Skeletal muscle tissue (tissue), 4 donors: ENCODE measurements around the gene MYO10. TPM values are rescaled to one million over a fixed set of nuclear protein-coding genes. Genes with fewer than 3 reads are reported as not detected.

Experiments
- H3K27ac ChIP-seq: one replicate; pipeline ENCODE4 v1.7.0; 2013; ENCODE audit warnings: mild to moderate bottlenecking, low read depth, low read length, inconsistent platforms
- H3K27me3 ChIP-seq, 3 donors: one replicate each; pipeline ENCODE4 v1.7.0; 2013; ENCODE audit warnings: low read length in 3 of 3; ENCODE audit not compliant: control insufficient read depth in 3 of 3, insufficient read depth in 3 of 3
- H3K36me3 ChIP-seq, 3 donors: one replicate each; pipeline ENCODE4 v1.7.0; 2013; ENCODE audit warnings: low read length in 3 of 3; ENCODE audit not compliant: control insufficient read depth in 3 of 3, insufficient read depth in 3 of 3
- H3K4me1 ChIP-seq, 3 donors: one replicate each; pipeline ENCODE4 v1.7.0; 2013; ENCODE audit warnings: low read length in 3 of 3, mild to moderate bottlenecking in 3 of 3; ENCODE audit not compliant: control insufficient read depth in 3 of 3, insufficient read depth in 3 of 3
- H3K4me3 ChIP-seq, 3 donors: one replicate each; pipeline ENCODE4 v1.7.0; 2013; ENCODE audit warnings: low read length in 3 of 3
- H3K9ac ChIP-seq, 3 donors: one replicate each; pipeline ENCODE4 v1.7.0; 2013; ENCODE audit warnings: low read length in 3 of 3, mild to moderate bottlenecking in 3 of 3, moderate library complexity in 2 of 3, low read depth in 1 of 3
- H3K9me3 ChIP-seq, 3 donors: one replicate each; pipeline ENCODE4 v1.7.0; 2013; ENCODE audit warnings: low read length in 3 of 3; ENCODE audit not compliant: control insufficient read depth in 3 of 3
- total RNA-seq: library from RNA; depleted of rRNA; stranded (reverse); fragments of >200 nt; gene quantifications from one replicate; pipeline ENCODE4 v1.2.3, GENCODE V29; 2014
- donor health status: Osteomylitis.

MYO10 gene
- total RNA-seq, 1 donor from 2014 or later: 27.1 TPM

GRCh38 chr5:16810208-16810854 is 125.8 kb downstream of the MYO10 start:
- Histone ChIP-seq H3K36me3 (no peaks in the 10 kb centered on the region), H3K27ac (no peak overlapping the region), H3K27me3 (no peaks in the 10 kb centered on the region), H3K9ac (no peak overlapping the region), H3K4me3 (peak overlapping the region in 2 of 3 donors; percentile 22 to 38), H3K9me3 (no peaks in the 10 kb centered on the region), H3K4me1 (peaks cover 4 to 16% (median 5%) of the 10 kb centered on the region in 3 donors)

GRCh38 chr5:16809395-16810207 is 126.5 kb downstream of the MYO10 start:
- no peak overlapping the region for H3K27ac ChIP-seq
- H3K36me3 ChIP-seq: no peaks in the 10 kb centered on the region
- H3K9ac ChIP-seq: peak overlapping the region in 1 of 3 donors; percentile 6
- H3K9me3 ChIP-seq: no peaks in the 10 kb centered on the region
- peaks cover 4 to 16% (median 5%) of the 10 kb centered on the region in 3 donors for H3K4me1 ChIP-seq
- no peaks in the 10 kb centered on the region for H3K27me3 ChIP-seq
- H3K4me3 ChIP-seq: peak overlapping the region in 2 of 3 donors; percentile 22 to 38

GRCh38 chr5:16809010-16809394 is 127.1 kb downstream of the MYO10 start:
- H3K4me3 ChIP-seq: no peak overlapping the region
- no peaks in the 10 kb centered on the region for H3K9me3 ChIP-seq
- H3K36me3 ChIP-seq: no peaks in the 10 kb centered on the region
- no peak overlapping the region for H3K27ac ChIP-seq
- no peak overlapping the region for H3K9ac ChIP-seq
- no peaks in the 10 kb centered on the region for H3K27me3 ChIP-seq
- peaks cover 4 to 16% (median 5%) of the 10 kb centered on the region in 3 donors for H3K4me1 ChIP-seq

- peaks cover 4 to 16% (median 5%) of the 10 kb centered on the region in 3 donors for H3K4me1 ChIP-seq
- H3K27ac ChIP-seq: no peak overlapping the region
- no peaks in the 10 kb centered on the region for H3K9me3 ChIP-seq
- no peak overlapping the region for H3K4me3 ChIP-seq
- no peaks in the 10 kb centered on the region for H3K27me3 ChIP-seq
- no peaks in the 10 kb centered on the region for H3K36me3 ChIP-seq
- H3K9ac ChIP-seq: no peak overlapping the region
Measured at GRCh38 chr5:16808021-16808420, 128.1 kb downstream of the MYO10 start.

- Histone ChIP-seq H3K27ac (no peak overlapping the region), H3K9me3 (no peaks in the 10 kb centered on the region)
Measured at GRCh38 chr5:16807547-16807864, 128.6 kb downstream of the MYO10 start.

GRCh38 chr5:16806711-16807546 is 129.2 kb downstream of the MYO10 start:
- H3K27ac ChIP-seq: no peak overlapping the region

More at GRCh38 chr5:16807547-16807864, 128.6 kb downstream of the MYO10 start:
- H3K4me3 ChIP-seq: no peak overlapping the region
- no peak overlapping the region for H3K9ac ChIP-seq
- peaks cover 4 to 16% (median 5%) of the 10 kb centered on the region in 3 donors for H3K4me1 ChIP-seq
- H3K36me3 ChIP-seq: no peaks in the 10 kb centered on the region
- H3K27me3 ChIP-seq: no peaks in the 10 kb centered on the region

GRCh38 chr5:16805486-16805885 is 130.6 kb downstream of the MYO10 start:
- H3K9me3 ChIP-seq: no peaks in the 10 kb centered on the region
- H3K4me3 ChIP-seq: no peak overlapping the region
- no peak overlapping the region for H3K27ac ChIP-seq
- H3K4me1 ChIP-seq: peaks cover 4 to 16% (median 5%) of the 10 kb centered on the region in 3 donors
- H3K9ac ChIP-seq: no peak overlapping the region
- H3K27me3 ChIP-seq: no peaks in the 10 kb centered on the region
- H3K36me3 ChIP-seq: no peaks in the 10 kb centered on the region

More at GRCh38 chr5:16806711-16807546, 129.2 kb downstream of the MYO10 start:
- Histone ChIP-seq H3K27me3 (no peaks in the 10 kb centered on the region), H3K36me3 (no peaks in the 10 kb centered on the region), H3K9me3 (no peaks in the 10 kb centered on the region), H3K9ac (no peak overlapping the region), H3K4me3 (no peak overlapping the region), H3K4me1 (peaks cover 4 to 16% (median 5%) of the 10 kb centered on the region in 3 donors)

- Histone ChIP-seq H3K27me3 (no peaks in the 10 kb centered on the region), H3K27ac (no peak overlapping the region), H3K4me1 (peaks cover 0 to 9% (median 0%) of the 10 kb centered on the region in 3 donors), H3K36me3 (no peaks in the 10 kb centered on the region), H3K4me3 (no peak overlapping the region), H3K9me3 (no peaks in the 10 kb centered on the region), H3K9ac (no peak overlapping the region)
Measured at GRCh38 chr5:16803831-16804230, 132.3 kb downstream of the MYO10 start.

GRCh38 chr5:16800477-16800876 is 135.6 kb downstream of the MYO10 start:
- Histone ChIP-seq H3K27ac (no peak overlapping the region), H3K9me3 (peaks cover 0 to 2% (median 0%) of the 10 kb centered on the region in 3 donors)

More at GRCh38 chr5:16800477-16800876, 135.6 kb downstream of the MYO10 start:
- no peaks in the 10 kb centered on the region for H3K4me1 ChIP-seq
- no peak overlapping the region for H3K9ac ChIP-seq
- H3K36me3 ChIP-seq: no peaks in the 10 kb centered on the region
- no peaks in the 10 kb centered on the region for H3K27me3 ChIP-seq
- no peak overlapping the region for H3K4me3 ChIP-seq
